ENCODE measurements around the gene SFRP2.

Gene SFRP2, protein sequence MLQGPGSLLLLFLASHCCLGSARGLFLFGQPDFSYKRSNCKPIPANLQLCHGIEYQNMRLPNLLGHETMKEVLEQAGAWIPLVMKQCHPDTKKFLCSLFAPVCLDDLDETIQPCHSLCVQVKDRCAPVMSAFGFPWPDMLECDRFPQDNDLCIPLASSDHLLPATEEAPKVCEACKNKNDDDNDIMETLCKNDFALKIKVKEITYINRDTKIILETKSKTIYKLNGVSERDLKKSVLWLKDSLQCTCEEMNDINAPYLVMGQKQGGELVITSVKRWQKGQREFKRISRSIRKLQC

DNA sequence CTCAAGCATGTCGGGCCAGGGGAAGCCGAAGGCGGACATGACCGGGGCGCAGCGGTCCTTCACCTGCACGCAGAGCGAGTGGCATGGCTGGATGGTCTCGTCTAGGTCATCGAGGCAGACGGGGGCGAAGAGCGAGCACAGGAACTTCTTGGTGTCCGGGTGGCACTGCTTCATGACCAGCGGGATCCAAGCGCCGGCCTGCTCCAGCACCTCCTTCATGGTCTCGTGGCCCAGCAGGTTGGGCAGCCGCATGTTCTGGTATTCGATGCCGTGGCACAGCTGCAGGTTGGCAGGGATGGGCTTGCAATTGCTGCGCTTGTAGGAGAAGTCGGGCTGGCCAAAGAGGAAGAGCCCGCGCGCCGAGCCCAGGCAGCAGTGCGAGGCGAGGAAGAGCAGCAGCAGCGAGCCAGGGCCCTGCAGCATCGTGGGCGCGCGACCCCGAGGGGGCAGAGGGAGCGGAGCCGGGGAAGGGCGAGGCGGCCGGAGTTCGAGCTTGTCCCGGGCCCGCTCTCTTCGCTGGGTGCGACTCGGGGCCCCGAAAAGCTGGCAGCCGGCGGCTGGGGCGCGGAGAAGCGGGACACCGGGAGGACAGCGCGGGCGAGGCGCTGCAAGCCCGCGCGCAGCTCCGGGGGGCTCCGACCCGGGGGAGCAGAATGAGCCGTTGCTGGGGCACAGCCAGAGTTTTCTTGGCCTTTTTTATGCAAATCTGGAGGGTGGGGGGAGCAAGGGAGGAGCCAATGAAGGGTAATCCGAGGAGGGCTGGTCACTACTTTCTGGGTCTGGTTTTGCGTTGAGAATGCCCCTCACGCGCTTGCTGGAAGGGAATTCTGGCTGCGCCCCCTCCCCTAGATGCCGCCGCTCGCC, at the start of gene SFRP2:
SFRP2 (minus strand) TSS at position 671 of the 864 bp plus-strand sequence; CDS start at position 423, 248 bp downstream.
- DNase-seq (ENCODE audit: low read depth in 2 of 2): no peak

DNA sequence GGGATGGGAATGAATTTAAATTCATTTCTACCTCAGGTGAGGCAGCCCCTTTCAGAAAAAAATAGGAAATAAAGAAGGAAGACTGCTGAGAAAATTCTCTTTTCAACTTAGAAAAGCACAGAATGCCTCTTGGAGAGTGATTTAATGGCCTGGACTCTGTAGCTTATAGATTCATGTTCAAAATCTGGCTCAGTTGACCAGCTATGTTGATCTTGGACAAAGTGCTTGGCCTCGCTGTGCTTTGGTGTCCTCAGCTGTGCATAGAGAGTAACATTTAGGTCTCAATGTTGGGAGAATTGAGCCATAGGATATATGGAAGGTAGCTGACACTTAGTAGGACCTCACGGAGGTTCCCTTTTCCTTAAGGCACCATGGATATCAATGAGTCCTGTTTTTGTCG, 49.7 kb upstream of the SFRP2 start:
- no peak for DNase-seq (ENCODE audit: low read depth in 2 of 2)

DNA sequence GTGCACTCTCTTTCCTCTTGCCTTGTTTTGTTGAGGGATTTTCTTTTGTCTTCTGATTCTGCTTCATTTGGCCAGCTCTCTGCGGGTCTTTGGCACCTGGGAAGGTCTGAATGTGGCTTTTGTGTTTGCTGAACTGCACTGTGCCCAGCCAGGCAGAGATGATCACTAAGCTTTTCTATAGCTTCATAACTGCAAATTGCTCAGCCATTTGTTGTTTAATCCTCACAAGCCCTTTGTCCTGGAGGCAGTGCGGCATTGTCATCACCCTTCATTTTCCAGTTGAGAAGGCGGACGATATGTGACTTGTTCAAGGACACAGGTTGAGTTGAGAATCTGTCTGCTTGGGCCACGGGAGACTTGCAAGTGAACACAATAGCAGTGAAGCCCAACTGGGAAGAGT, 46.0 kb upstream of the SFRP2 start:
- DNase-seq (ENCODE audit: low read depth in 2 of 2): no peak

DNA sequence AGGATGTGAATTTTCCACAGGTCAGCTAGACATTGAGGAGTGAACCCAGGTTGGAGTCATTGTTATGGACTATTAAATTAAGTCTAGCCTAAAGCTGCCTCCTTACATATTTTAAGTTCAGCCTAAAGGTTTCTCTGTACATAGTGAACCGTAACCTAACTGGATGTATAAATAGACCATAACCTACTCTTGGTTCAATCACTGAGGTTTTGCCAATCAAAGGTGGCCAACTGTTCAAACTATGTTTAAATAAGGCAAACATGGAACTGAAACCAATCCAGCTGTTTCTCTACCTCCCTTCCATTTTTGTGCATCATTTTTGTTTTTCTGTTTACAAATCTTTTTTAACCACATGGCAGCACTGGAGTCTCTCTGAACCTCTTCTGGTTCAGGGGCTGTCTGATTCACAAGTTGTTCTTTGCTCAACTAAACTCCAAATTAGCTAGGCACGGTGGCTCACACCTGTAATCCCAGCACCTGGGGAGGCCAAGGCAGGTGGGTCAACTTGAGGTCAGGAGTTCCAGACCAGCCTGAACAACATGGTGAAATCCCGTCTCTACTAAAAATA, 43.9 kb upstream of the SFRP2 start:
- DNase-seq (ENCODE audit: low read depth in 2 of 2): no peak

DNA sequence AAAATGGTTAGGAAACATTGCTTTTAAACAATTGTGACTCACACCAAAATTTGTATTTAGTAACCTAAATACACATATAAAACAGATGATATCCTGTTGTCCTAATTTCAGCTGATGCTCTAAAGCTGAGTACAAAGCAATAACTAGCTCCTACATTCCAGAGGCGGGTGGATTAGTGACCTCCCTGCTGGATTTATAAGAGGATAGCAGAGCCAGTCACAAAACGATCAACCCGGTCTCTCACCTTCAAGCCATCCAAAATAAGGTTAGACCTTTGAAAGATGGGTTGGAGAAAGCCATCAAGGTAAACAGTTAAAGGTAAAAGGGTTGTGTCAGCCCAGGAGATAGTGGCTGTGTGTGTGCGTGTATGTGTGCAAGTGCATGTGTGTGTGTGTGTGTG, 43.2 kb upstream of the SFRP2 start:
- no peak for DNase-seq (ENCODE audit: low read depth in 2 of 2)

DNA sequence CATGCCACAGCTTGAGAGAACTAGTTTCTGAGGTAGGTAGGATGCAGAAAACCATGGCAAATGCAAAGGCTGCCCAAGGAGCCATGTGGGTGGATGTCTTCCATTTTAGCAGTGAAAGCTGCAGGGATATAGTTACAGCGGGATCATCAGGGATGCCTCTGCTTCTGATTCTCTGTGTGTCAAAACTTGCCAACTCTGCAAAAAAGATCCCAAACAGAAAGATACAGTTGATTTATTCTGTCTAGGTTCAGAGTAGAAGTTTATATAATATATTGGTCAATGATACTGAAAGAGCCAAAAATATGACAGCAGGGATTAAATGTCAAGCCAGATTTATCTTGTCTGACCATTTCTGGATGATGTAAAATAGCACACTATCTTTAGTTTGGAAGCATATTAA, 42.4 kb upstream of the SFRP2 start:
- DNase-seq (ENCODE audit: low read depth in 2 of 2): no peak

DNA sequence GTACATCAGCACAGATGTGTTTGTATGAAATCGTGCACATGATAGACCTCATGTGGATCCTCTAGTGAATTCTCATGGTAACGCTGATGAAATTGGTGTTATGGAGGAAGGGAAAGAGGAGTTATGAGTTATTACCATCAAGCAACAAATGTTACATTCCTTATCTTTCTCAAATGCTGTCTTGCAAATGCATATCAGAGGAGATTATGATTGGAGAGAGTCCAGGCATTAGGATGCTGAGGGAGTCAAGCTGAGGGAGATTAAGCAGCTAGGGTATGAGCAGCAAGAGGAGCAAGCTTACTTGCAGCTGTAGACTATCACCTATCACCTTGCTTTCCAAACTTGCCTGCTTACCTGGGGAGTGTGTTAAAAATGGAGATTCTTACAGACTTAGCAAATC, 36.8 kb upstream of the SFRP2 start:
- no peak for DNase-seq (ENCODE audit: low read depth in 2 of 2)

DNA sequence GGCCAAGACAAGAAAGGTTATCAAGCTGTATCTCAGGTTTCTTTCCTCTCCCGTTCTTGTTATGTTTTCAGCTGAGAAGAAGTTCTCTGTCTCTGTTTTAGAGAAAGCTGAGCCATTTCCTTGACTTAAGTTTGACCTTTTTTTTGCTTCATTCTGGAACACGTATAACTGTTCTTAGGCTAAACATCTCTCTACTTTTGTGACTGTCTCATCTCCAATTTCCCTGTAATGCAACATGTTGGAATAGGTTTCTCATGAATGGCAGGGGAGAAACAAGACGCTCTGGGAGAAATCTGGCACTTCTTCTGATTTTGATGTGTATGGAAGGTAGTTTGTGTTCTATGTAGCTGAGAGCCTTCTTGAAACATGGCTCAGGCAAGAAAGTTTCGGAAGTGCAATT, 36.2 kb upstream of the SFRP2 start:
- DNase-seq (ENCODE audit: low read depth in 2 of 2): no peak

DNA sequence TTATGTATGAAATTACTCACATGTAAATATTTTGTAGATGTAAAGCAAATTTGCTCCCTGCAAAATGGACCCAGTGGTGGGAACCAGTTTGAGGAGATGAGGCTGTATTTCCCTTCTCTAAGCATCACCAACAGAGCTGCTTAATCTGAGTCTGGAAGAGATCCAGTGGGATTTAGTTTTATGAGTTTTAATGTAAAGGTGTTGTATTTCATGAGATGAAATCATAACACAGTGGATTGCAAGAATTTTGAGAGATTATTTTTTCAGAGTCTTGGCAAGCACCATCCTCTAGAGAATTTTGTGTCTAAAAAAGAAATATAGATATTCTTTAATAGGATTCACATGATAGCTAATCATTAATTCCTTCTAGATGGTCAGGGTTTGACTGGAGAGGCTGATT, 35.6 kb upstream of the SFRP2 start:
- DNase-seq (ENCODE audit: low read depth in 2 of 2): no peak

DNA sequence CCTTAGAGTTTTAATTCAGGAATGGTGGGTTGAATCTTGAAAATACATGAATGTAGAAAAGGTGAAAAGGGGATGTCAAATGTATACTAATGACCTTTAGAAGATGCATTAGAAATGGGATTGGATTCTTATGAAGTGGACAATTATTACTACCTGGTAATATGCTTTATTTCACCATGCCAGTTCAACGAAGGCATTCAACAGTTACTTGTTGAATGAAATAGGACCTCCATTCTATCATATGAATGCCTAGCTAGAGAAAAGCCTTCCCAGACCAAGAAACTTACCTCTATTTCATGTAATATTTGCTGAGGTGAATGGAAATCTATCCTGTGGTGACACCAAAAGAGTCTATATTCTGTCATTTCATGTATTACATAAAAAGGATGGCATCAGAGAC, 34.6 kb upstream of the SFRP2 start:
- no peak for DNase-seq (ENCODE audit: low read depth in 2 of 2)

DNA sequence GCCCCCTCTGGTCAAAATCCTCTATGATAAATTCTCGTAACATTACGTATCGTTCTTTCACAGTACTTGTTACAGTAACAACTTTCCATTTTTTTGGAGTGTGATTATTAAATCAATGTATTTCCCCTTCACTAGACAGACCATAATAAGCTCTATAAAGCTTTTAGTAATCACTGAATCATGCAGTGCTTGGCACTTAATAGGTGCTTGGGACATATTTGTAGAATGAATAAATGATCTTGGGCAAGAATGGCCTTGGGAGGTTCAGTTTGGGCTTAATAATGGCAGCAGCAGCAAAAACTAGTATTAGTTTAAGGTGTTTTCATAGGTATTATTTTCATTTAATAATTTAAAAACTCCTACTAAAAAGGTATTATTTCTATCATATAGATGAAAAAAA, 33.4 kb upstream of the SFRP2 start:
- no peak for DNase-seq (ENCODE audit: low read depth in 2 of 2)

DNA sequence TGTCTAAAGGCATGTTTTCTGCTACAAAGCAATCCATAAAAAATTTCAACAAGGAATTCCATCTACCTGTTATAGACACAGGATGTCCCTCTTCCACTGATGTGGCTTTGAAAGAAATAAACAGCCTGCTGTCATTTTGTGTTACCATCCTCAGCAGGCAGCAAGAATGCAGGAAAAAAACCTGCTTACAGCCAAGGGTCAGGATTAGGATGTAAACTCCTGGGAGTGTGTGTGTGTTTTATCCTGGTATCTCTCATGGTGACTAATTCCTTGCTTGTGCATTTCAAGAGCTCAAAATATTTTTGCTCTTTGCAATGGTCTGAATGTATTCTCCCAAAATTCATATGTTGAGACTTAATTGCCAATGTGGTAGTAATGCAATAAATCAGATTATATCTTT, 28.6 kb upstream of the SFRP2 start:
- no peak for DNase-seq (ENCODE audit: low read depth in 2 of 2)

DNA sequence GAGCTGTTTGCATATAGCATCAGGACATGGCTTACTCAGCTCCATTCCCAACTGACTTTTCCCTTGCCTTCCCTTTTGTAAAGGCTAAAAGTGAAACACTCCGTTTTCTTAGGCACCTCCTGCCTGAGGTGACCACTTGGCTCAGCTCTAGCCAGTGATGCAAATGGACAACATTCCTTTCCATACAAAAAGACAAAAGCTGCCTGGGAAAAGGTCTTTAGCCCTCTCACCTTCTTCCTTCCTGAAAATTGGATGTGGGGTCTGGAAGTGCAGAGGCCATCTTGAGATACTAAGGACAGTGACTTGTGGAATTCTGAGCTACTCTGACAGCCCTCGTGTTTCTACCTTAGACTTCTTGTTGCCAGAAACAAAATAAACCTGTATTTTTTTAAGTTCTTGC, 27.7 kb upstream of the SFRP2 start:
- no peak for DNase-seq (ENCODE audit: low read depth in 2 of 2)

DNA sequence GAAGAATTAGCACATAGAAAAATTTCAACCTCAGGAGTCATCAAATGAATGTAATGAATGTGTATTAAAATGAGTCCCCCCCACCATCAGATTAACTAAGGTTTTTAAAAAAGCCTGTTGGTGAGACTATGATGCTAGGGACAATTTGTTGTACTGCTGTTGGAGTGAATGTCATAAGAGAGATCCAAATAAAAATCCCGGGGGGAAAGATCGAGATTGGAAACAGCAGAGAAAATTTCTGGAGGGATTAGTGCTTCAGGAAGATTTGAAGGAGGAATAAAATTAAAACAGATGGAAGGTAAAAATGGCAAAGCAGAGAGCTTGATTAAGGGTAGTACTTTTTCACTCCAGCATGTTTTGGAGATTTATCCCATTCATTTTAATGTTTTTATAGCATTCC, 25.9 kb upstream of the SFRP2 start:
- DNase-seq (ENCODE audit: low read depth in 2 of 2): no peak

DNA sequence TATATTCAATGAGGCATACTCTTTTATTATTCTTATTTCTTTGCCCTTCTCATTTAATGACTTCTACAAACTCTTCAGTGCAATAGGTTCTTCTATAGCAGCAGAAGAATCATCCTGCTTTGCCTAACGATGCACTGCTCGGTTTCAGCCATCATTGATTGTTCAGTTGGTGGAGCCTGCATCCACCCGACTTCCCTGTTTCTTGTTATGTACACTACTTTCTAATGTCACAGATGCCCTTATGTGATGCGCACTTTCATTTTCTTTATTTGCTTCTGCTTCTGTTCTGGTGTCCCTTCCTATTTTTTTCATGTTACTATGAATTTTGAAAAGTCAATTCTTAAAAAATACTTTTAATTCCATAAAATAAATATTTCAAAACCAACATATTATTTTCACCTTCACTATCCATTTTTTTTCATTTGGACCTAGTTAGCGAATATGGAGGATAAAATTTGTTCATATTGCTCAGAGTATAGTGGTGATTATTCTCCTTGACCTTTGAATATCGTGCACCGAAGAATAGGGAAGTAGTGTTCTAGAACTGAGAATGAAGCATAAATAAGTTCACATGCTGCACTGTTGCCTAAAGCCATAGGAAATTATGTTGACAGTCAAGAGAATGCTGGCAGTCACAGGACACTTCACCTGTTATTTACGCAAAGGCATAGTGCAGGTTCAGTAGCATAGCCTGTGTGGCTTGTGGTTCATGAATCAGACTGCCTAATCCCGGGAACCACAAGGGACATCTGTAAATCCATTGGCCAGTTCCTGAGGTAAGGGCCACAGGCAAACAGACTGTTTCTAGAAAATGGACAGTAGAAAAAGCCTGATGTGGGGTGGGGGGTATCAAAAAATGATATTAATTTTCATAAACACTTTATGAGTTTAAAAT, 21.3 kb upstream of the SFRP2 start:
- DNase-seq (ENCODE audit: low read depth in 2 of 2): no peak

DNA sequence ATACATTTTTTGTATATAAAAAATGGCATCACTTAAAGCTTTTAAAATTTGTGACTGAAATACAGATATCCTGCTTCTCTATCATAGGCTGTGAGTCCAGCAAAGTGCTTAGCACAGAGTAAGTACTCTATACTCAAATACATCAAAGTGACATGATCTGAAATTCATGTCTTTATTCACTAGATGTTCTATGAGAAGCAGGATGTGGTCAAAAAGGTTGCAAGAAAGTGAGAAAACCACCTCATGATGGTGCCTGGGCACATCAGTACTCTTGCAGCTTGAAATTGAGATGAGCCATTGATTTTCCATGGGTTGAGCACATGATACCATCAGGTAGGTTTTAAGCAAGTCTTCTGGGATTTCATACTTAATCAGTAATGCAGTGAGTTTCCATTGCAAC, 20.4 kb upstream of the SFRP2 start:
- DNase-seq (ENCODE audit: low read depth in 2 of 2): no peak

DNA sequence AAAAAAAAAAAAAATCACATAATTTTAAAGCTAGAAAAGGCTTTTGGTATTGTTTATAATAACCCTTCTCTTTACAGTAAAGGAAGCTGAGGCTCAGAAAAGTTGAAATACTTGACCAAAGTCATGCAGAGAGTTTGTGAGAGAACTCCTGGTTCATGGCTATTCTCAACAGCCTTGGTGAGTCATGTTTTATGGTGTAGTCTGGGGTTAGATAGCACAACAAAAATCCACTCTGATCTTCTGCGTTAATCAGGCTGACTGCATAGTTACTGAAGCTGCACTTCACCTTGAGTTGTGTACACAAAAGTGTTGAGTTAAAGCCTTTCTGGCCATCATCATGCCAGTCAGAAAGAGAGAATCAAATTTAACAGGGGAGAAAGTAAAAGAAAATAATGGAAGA, 19.3 kb upstream of the SFRP2 start:
- DNase-seq (ENCODE audit: low read depth in 2 of 2): no peak

DNA sequence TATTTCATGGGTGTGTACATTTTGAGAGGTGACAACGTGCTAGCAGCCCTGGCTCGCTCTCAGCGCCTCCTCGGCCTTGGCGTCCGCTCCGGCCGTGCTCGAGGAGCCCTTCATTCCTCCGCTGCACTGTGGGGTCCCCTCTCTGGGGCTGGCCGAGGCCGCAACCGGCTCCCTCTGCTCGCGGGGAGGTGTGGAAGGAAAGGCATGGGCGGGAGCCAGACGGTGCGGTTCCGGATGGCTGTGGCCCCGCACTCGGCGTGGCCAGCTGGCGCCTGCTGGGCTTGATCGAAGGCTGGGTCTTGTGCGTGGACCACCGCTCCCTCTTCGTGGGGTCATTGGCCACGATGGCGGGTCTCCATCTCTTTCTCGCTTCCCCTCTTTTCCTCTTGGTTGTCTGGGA, 17.2 kb upstream of the SFRP2 start:
- DNase-seq (ENCODE audit: low read depth in 2 of 2): no peak

DNA sequence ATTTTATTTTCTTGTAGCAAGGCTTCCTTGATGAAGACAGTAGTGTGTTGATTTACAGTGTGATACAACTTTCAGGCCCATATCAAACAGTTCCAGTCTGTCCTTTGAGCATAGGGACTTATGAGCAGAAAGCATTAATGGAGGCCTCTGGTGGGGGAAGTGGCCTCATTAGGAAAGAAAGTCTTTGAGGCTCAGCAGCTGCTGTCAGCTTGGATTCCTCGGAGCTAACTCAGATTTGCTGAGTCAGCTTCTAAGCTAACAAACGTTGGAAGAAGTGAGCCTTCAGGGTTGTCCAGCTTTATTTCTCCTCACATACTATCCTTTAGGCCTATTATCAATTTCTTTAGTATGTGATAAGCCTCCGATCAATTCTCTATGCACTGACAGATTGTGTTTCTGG, 15.8 kb upstream of the SFRP2 start:
- no peak for DNase-seq (ENCODE audit: low read depth in 2 of 2)

DNA sequence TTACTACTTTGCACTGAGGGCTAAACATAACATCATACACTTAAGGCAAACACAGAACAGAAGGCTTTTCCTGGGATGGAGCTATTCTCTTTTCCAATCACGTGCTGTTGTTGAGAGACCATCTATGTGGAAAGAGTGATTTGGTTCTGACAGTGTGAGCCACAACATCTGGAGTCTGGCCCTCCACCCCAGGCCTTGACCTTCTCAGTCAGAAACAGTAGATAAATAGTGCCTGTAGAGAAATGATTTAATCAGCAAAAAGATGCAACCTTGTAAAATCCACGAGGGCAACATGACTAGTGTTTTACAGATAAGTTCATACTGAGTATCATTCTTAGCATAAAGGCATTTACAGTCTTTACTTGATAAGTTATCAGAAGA, 10.8 kb upstream of the SFRP2 start:
- DNase-seq (ENCODE audit: low read depth in 2 of 2): no peak

DNA sequence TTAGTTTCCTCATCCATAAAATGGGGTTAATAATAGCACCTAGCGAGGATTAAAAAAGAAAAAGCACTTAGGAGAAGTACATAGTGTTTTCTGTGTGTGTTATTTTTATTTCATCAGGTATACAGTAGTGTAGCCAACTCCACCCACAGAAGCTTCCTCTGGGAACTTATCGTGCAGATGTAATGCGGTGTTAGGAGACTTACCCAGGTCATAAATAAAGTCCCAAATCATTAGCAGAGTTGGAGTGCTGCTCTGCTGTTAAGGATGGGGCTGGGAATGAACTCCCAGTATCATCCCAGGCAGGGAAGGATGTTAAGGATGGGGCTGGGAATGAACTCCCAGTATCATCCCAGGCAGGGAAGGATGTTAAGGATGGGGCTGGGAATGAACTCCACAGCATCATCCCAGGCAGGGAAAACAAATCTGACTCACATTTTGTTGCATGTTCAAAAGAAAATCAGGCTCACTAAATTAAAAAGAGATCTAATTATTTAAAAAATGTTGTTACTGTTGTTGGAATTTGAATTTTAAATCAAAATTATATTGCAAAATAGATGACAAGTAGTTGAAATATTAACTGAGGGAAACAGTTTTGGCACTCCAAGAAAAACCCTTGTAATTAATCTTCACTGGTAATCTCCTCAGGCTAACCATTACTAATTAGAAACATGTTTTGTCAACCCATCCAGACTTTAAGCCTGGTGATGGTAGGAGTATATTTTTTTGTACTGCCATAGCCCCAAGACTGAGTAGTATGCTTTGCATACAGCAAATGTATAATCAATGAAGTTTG, 10.2 kb upstream of the SFRP2 start:
- no peak for DNase-seq (ENCODE audit: low read depth in 2 of 2)

Measured in stimulated activated CD4-positive, alpha-beta T cell treated with anti-CD3 and anti-CD28 coated beads, Interleukin-15, amount 100 ng/mL, for 48 hours (primary cell).